Osteoblast (primary cell): ENCODE results near the gene EYS. TPM values are rescaled to one million over a fixed set of nuclear protein-coding genes. Genes with fewer than 3 reads are reported as not detected.

Source experiments
- DNase-seq: peaks from one replicate; pipeline ENCODE4 v3.0.0; 2011; ENCODE audit warnings: low spot score, mixed read lengths; ENCODE audit not compliant: insufficient read length; ENCODE audit errors: missing footprints
- H2AFZ ChIP-seq: 2 replicates; pipeline ENCODE4 v1.6.0; 2011; ENCODE audit warnings: mild to moderate bottlenecking, low read length
- H3K27ac ChIP-seq: 2 replicates; pipeline ENCODE4 v1.5.1; 2011; ENCODE audit warnings: mild to moderate bottlenecking, low read depth, low read length, moderate library complexity
- H3K27me3 ChIP-seq: 2 replicates; pipeline ENCODE4 v1.6.0; 2012; ENCODE audit warnings: mild to moderate bottlenecking, control low read depth, inconsistent platforms, low read length, moderate library complexity; ENCODE audit not compliant: insufficient read depth
- H3K36me3 ChIP-seq: 2 replicates; pipeline ENCODE4 v1.5.1; 2011; ENCODE audit warnings: mild to moderate bottlenecking, low read length, control low read depth, moderate library complexity; ENCODE audit not compliant: insufficient read depth
- H3K4me1 ChIP-seq: 2 replicates; pipeline ENCODE4 v1.5.1; 2011; ENCODE audit warnings: mild to moderate bottlenecking, low read length, control low read depth, moderate library complexity; ENCODE audit not compliant: insufficient read depth
- H3K4me2 ChIP-seq: 2 replicates; pipeline ENCODE4 v1.6.0; 2011; ENCODE audit warnings: mild to moderate bottlenecking, low read length; ENCODE audit not compliant: insufficient read depth
- H3K4me3 ChIP-seq: fragments of 200-600 bp; sonication (generic); 3 replicates; pipeline ENCODE4 v1.5.1; 2012; ENCODE audit warnings: mild to moderate bottlenecking, low read length, inconsistent platforms; ENCODE audit not compliant: insufficient read depth
- H3K79me2 ChIP-seq: 2 replicates; pipeline ENCODE4 v1.6.0; 2012; ENCODE audit warnings: mild to moderate bottlenecking, low read length, control low read depth, inconsistent platforms; ENCODE audit not compliant: insufficient read depth
- H3K9me3 ChIP-seq: 2 replicates; pipeline ENCODE4 v1.5.1; 2011; ENCODE audit warnings: low read depth, low read length, control low read depth
- H4K20me1 ChIP-seq: 2 replicates; pipeline ENCODE4 v1.6.0; 2012; ENCODE audit warnings: mild to moderate bottlenecking, low read length, control low read depth; ENCODE audit not compliant: insufficient read depth
- total RNA-seq: library from RNA; depleted of rRNA; stranded (reverse); fragments of >200 nt; gene quantifications from 2 replicates; pipeline ENCODE4 v1.2.3, GENCODE V29; 2012
- TF ChIP-seq, protein P1 (sequence below): IDR thresholded peaks from 2 replicates; pipeline ENCODE4 v1.5.1; 2011; ENCODE audit warnings: mild to moderate bottlenecking, low read depth, low read length, moderate library complexity; ENCODE audit errors: extremely low read depth

The EYS gene
- total RNA-seq, 1 donor = under 0.01 TPM

GRCh38 chr6:64987066-64987465 lies 720.0 kb downstream of the EYS start:
- no peak overlapping the region for H3K27ac ChIP-seq
- DNase-seq = no peak

DNA sequence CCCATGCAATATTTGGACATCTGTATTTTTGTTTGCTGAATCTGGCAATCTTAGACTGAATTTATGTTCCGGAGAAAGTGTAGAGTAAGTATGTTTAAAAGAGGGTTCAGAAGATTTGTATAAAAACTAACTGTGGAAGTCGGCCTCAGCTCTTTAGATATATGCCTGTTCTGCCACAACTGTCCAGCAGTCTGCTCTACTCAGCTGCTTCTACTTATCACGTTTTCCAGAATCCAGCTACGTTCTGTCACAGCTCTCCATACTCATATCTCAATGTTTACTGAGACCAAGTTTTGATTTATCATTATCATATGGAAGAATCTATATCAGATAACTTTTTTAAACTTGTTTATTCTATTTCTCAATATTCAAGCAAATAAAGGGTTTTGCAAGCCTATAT lies 721.3 kb downstream of the EYS start:
- H3K4me3 ChIP-seq = no peak overlapping the region
- no peak for DNase-seq

More at GRCh38 chr6:64987066-64987465, 720.0 kb downstream of the EYS start:
- H3K27me3 ChIP-seq = no peaks in the 10 kb centered on the region
- no peak overlapping the region for H2AFZ ChIP-seq
- TF ChIP-seq, protein P1, sequence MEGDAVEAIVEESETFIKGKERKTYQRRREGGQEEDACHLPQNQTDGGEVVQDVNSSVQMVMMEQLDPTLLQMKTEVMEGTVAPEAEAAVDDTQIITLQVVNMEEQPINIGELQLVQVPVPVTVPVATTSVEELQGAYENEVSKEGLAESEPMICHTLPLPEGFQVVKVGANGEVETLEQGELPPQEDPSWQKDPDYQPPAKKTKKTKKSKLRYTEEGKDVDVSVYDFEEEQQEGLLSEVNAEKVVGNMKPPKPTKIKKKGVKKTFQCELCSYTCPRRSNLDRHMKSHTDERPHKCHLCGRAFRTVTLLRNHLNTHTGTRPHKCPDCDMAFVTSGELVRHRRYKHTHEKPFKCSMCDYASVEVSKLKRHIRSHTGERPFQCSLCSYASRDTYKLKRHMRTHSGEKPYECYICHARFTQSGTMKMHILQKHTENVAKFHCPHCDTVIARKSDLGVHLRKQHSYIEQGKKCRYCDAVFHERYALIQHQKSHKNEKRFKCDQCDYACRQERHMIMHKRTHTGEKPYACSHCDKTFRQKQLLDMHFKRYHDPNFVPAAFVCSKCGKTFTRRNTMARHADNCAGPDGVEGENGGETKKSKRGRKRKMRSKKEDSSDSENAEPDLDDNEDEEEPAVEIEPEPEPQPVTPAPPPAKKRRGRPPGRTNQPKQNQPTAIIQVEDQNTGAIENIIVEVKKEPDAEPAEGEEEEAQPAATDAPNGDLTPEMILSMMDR = no peak
- no peaks in the 10 kb centered on the region for H4K20me1 ChIP-seq
- H3K4me1 ChIP-seq = no peaks in the 10 kb centered on the region
- no peaks in the 10 kb centered on the region for H3K9me3 ChIP-seq
- H3K4me3 ChIP-seq = no peak overlapping the region
- H3K36me3 ChIP-seq = no peaks in the 10 kb centered on the region
- H3K79me2 ChIP-seq = no peaks in the 10 kb centered on the region
- no peak overlapping the region for H3K4me2 ChIP-seq

DNA sequence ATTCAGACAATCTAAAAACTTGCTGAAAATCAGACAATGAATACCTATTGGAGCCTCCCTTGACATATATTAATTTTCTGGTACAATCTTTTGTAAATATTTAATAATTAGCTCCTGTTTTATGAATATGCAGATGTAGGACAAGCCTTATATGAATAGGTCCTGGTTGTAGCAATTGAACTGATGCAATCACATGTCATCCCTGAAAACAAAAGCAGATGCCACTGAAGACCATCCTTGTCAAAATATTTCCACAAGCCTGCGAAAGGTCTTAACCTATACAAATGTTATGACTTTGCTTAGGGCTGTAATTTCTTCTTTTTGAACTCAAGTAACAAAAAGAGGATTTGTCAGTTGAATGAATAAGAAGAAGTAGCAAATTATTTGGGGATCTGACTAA lies 722.1 kb downstream of the EYS start:
- no peak overlapping the region for H3K4me3 ChIP-seq
- no peak overlapping the region for H3K27ac ChIP-seq
- H3K4me1 ChIP-seq = no peaks in the 10 kb centered on the region
- H3K36me3 ChIP-seq = no peaks in the 10 kb centered on the region
- no peaks in the 10 kb centered on the region for H3K27me3 ChIP-seq
- no peaks in the 10 kb centered on the region for H3K9me3 ChIP-seq
- no peak overlapping the region for H2AFZ ChIP-seq
- H4K20me1 ChIP-seq = no peaks in the 10 kb centered on the region
- DNase-seq = no peak
- no peak overlapping the region for H3K4me2 ChIP-seq
- TF ChIP-seq, protein P1 = no peak
- H3K79me2 ChIP-seq = no peaks in the 10 kb centered on the region

More for the DNA sequence above, 721.3 kb downstream of the EYS start:
- Histone ChIP-seq H3K4me1 (no peaks in the 10 kb centered on the region), H3K4me2 (no peak overlapping the region), H3K27ac (no peak overlapping the region), H3K36me3 (no peaks in the 10 kb centered on the region), H3K79me2 (no peaks in the 10 kb centered on the region), H3K27me3 (no peaks in the 10 kb centered on the region), H4K20me1 (no peaks in the 10 kb centered on the region), H3K9me3 (no peaks in the 10 kb centered on the region), H2AFZ (no peak overlapping the region)
- TF ChIP-seq, protein P1 = no peak

- TF ChIP-seq, protein P1 = no peak
- Histone ChIP-seq H3K27me3 (no peaks in the 10 kb centered on the region), H3K4me3 (no peak overlapping the region), H3K4me1 (no peaks in the 10 kb centered on the region), H3K79me2 (no peaks in the 10 kb centered on the region), H3K4me2 (no peak overlapping the region), H3K9me3 (no peaks in the 10 kb centered on the region), H2AFZ (no peak overlapping the region), H3K27ac (no peak overlapping the region), H3K36me3 (no peaks in the 10 kb centered on the region), H4K20me1 (no peaks in the 10 kb centered on the region)
- no peak for DNase-seq
Observed at GRCh38 chr6:64983089-64983488, 723.9 kb downstream of the EYS start.
